ENCODE results near the gene PGLYRP4.

DNA sequence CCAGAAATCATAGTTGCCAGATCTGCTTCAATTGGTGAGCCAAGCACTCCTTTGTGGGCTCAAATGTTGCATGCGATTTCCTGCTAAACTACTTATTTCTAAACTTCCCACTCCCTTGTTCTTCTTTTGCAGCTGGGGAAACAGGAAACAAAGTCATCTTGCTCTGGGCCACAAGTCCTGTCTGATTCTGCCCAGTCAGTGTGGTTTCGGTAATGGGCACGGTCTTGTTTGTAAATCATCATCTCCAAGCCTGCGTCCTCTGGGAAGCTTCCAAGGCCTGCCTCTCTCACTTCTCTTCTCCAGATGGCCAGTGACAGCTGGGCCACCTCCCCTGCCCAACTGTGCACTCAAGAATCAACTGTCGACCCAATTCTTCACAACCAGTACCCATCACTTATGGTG lies 37.9 kb upstream of the PGLYRP4 start:
- TF ChIP-seq, protein P1, sequence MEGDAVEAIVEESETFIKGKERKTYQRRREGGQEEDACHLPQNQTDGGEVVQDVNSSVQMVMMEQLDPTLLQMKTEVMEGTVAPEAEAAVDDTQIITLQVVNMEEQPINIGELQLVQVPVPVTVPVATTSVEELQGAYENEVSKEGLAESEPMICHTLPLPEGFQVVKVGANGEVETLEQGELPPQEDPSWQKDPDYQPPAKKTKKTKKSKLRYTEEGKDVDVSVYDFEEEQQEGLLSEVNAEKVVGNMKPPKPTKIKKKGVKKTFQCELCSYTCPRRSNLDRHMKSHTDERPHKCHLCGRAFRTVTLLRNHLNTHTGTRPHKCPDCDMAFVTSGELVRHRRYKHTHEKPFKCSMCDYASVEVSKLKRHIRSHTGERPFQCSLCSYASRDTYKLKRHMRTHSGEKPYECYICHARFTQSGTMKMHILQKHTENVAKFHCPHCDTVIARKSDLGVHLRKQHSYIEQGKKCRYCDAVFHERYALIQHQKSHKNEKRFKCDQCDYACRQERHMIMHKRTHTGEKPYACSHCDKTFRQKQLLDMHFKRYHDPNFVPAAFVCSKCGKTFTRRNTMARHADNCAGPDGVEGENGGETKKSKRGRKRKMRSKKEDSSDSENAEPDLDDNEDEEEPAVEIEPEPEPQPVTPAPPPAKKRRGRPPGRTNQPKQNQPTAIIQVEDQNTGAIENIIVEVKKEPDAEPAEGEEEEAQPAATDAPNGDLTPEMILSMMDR (IDR thresholded peaks at IDR 0.05), result no peak
- TF ChIP-seq EZH2 (IDR thresholded peaks at IDR 0.05; ENCODE audit: borderline replicate concordance, insufficient read depth, low read depth, low read length, poor library complexity, severe bottlenecking), result no peak

Measured in B cell (primary cell).